Smooth muscle cell (in vitro differentiated cells): Measurements from ENCODE around the gene PIKFYVE. TPM values are rescaled to one million over a fixed set of nuclear protein-coding genes. Genes with fewer than 3 reads are reported as not detected.
A peak's percentile ranks its signal among the peaks of the same experiment; 100 is the strongest.

Experiments used
- DNase-seq: peaks from one replicate; lab custom pipeline; 2025; ENCODE audit not compliant: unreplicated experiment; lab: John Stamatoyannopoulos, UW
- H2AFZ ChIP-seq: fragments of 200-600 bp; sonication (generic); 2 replicates; pipeline ENCODE4 v1.6.0; 2016; ENCODE audit warnings: antibody characterized with exemption, low read depth, mild to moderate bottlenecking
- H3F3A ChIP-seq: fragments of 200-600 bp; sonication (generic); 2 replicates; pipeline ENCODE4 v1.6.0; 2017; ENCODE audit warnings: antibody characterized with exemption, low read depth
- H3K27ac ChIP-seq: fragments of 200-600 bp; sonication (generic); 2 replicates; pipeline ENCODE4 v1.5.1; 2016; ENCODE audit warnings: low read depth, mild to moderate bottlenecking
- H3K27me3 ChIP-seq: fragments of 200-600 bp; sonication (generic); 2 replicates; pipeline ENCODE4 v1.6.1; 2016; ENCODE audit warnings: low read depth, mild to moderate bottlenecking
- H3K36me3 ChIP-seq: fragments of 200-600 bp; sonication (generic); 2 replicates; pipeline ENCODE4 v1.5.1; 2016; ENCODE audit warnings: low read depth
- H3K4me1 ChIP-seq: fragments of 200-600 bp; sonication (generic); 2 replicates; pipeline ENCODE4 v1.5.1; 2016; ENCODE audit warnings: low read depth
- H3K4me2 ChIP-seq: fragments of 200-600 bp; sonication (generic); 2 replicates; pipeline ENCODE4 v1.6.0; 2016; ENCODE audit warnings: mild to moderate bottlenecking
- H3K4me3 ChIP-seq: fragments of 200-600 bp; sonication (generic); 2 replicates; pipeline ENCODE4 v1.5.1; 2016; ENCODE audit warnings: mild to moderate bottlenecking
- H3K79me2 ChIP-seq: fragments of 200-600 bp; sonication (generic); 2 replicates; pipeline ENCODE4 v1.6.0; 2016; ENCODE audit warnings: low read depth, mild to moderate bottlenecking
- H3K9ac ChIP-seq: fragments of 200-600 bp; sonication (generic); 2 replicates; pipeline ENCODE4 v1.6.0; 2016; ENCODE audit warnings: low read depth
- H3K9me3 ChIP-seq: fragments of 200-600 bp; sonication (generic); replicated peaks from 2 replicates; pipeline ENCODE4 v1.5.1; 2016; ENCODE audit warnings: low read depth
- H4K20me1 ChIP-seq: fragments of 200-600 bp; sonication (generic); 2 replicates; pipeline ENCODE4 v1.6.0; 2016; ENCODE audit warnings: low read depth
- WGBS: methylation state at CpG from one replicate; pipeline ENCODE4 v1.1.7; 2016; ENCODE audit warnings: low lambda C conversion rate; 5-methylcytosine and 5-hydroxymethylcytosine counted together
- polyA plus RNA-seq: library from polyadenylated mRNA; unstranded; fragments of >200 nt; fragmentation: Nextera tagmentation; extraction: Ambion mirVana; gene quantifications from 2 replicates; pipeline ENCODE4 v1.2.1, GENCODE V29; 2016
- total RNA-seq: library from RNA; depleted of rRNA; stranded (reverse); fragments of >200 nt; gene quantifications from 2 replicates; pipeline ENCODE4 v1.2.3, GENCODE V29; 2014
- TF ChIP-seq, protein P1 (sequence below): fragments of 200-600 bp; sonication (generic); IDR thresholded peaks from 2 replicates; pipeline ENCODE4 v1.5.1; 2017; ENCODE audit warnings: borderline replicate concordance, mild to moderate bottlenecking, antibody characterized with exemption; ENCODE audit not compliant: insufficient read depth, poor library complexity, severe bottlenecking

PIKFYVE gene
- total and polyA plus RNA-seq, 2 experiments from 2014 or later, result 4.9 to 29.5 TPM

GRCh38 chr2:208360259-208361076 lies 94.4 kb downstream of the PIKFYVE start:
- no peak overlapping the region for H3K9ac ChIP-seq
- peaks cover 4% of the 10 kb centered on the region for H3K36me3 ChIP-seq
- TF ChIP-seq, protein P1, sequence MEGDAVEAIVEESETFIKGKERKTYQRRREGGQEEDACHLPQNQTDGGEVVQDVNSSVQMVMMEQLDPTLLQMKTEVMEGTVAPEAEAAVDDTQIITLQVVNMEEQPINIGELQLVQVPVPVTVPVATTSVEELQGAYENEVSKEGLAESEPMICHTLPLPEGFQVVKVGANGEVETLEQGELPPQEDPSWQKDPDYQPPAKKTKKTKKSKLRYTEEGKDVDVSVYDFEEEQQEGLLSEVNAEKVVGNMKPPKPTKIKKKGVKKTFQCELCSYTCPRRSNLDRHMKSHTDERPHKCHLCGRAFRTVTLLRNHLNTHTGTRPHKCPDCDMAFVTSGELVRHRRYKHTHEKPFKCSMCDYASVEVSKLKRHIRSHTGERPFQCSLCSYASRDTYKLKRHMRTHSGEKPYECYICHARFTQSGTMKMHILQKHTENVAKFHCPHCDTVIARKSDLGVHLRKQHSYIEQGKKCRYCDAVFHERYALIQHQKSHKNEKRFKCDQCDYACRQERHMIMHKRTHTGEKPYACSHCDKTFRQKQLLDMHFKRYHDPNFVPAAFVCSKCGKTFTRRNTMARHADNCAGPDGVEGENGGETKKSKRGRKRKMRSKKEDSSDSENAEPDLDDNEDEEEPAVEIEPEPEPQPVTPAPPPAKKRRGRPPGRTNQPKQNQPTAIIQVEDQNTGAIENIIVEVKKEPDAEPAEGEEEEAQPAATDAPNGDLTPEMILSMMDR, result no peak
- H3K4me3 ChIP-seq, result no peak overlapping the region
- H3K9me3 ChIP-seq, result peaks cover 4% of the 10 kb centered on the region
- H3K79me2 ChIP-seq, result no peaks in the 10 kb centered on the region
- no peak overlapping the region for H2AFZ ChIP-seq
- no peaks in the 10 kb centered on the region for H3F3A ChIP-seq
- WGBS, result 92% methylated on average over 48 of the region's 48 CpGs
- no peak overlapping the region for H3K4me2 ChIP-seq
- H3K27ac ChIP-seq, result no peak overlapping the region
- DNase-seq, result no peak
- no peaks in the 10 kb centered on the region for H4K20me1 ChIP-seq
- no peaks in the 10 kb centered on the region for H3K27me3 ChIP-seq
- no peaks in the 10 kb centered on the region for H3K4me1 ChIP-seq

DNA sequence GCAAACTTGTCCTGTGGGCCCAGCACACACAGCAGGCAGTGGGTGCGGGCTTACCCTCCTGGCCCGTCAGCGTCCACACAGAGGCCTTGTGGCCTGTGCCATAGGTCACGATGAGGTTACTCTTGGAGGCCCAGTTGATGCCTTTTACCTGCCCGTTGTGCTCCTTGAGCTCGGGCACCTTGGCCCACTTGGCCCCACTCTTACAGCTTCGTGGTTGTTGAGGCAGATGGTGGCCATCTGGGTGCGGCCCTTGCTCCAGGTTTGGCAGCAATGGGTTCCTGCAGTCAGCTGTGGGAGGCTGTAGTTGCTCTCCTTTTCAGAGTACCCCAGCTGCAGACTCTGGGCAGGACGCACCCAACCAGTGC lies 95.0 kb downstream of the PIKFYVE start:
- Histone ChIP-seq H2AFZ (no peak overlapping the region), H3K9me3 (peaks cover 4% of the 10 kb centered on the region), H3K27ac (no peak overlapping the region), H4K20me1 (no peaks in the 10 kb centered on the region), H3K79me2 (no peaks in the 10 kb centered on the region), H3K36me3 (peaks cover 4% of the 10 kb centered on the region), H3K4me2 (no peak overlapping the region), H3K27me3 (no peaks in the 10 kb centered on the region), H3K4me3 (no peak overlapping the region), H3K4me1 (no peaks in the 10 kb centered on the region), H3K9ac (no peak overlapping the region), H3F3A (no peaks in the 10 kb centered on the region)
- TF ChIP-seq, protein P1, result no peak
- WGBS, result 92% methylated on average over 9 of the region's 9 CpGs
- DNase-seq, result no peak

- H3K27ac ChIP-seq, result peak overlapping the region; percentile 54
- no peak for DNase-seq
- peak overlapping the region; percentile 30 for H3K4me2 ChIP-seq
- no peak overlapping the region for H3K9ac ChIP-seq
- no peak overlapping the region for H2AFZ ChIP-seq
- H3F3A ChIP-seq, result no peaks in the 10 kb centered on the region
- peaks cover 4% of the 10 kb centered on the region for H3K36me3 ChIP-seq
- no peaks in the 10 kb centered on the region for H3K4me1 ChIP-seq
- WGBS, result 3% methylated on average over 2 of the region's 2 CpGs
- H3K4me3 ChIP-seq, result no peak overlapping the region
- H3K79me2 ChIP-seq, result no peaks in the 10 kb centered on the region
- H3K27me3 ChIP-seq, result no peaks in the 10 kb centered on the region
- peaks cover 4% of the 10 kb centered on the region for H3K9me3 ChIP-seq
- H4K20me1 ChIP-seq, result no peaks in the 10 kb centered on the region
- TF ChIP-seq, protein P1, result no peak
Observed at GRCh38 chr2:208363485-208363884, 97.4 kb downstream of the PIKFYVE start.
